IMR-90 (cell line): ENCODE results near the gene RNF19B. TPM values are rescaled to one million over a fixed set of nuclear protein-coding genes. Genes with fewer than 3 reads are reported as not detected.

Source experiments
- ATAC-seq: fragments of 200-7000 bp; cut with Tn5 transposase; 2 replicates; pipeline ENCODE4 v1.9.1; 2020; ENCODE audit warnings: low read depth, mild to moderate bottlenecking, moderate library complexity
- BruUV-seq: library from RNA; stranded (reverse); fragments of 400-500 nt; replicated peaks from 2 replicates; lab custom pipeline; 2021; lab: Mats Ljungman, UMichigan
- CTCF ChIA-PET: fragments of 300-600 bp; formaldehyde crosslinking; extraction: SDS; loops from one replicate; lab custom pipeline; 2021; ENCODE audit warnings: antibody characterized with exemption; lab: Yijun Ruan, JAX
- POLR2A ChIA-PET: fragments of 300-600 bp; sonication (Branson Sonifier 250); formaldehyde crosslinking; loops from one replicate; lab custom pipeline; 2022; ENCODE audit warnings: antibody characterized with exemption; ENCODE audit not compliant: unreplicated experiment; lab: Charles Lee
- DNase-seq: peaks from one replicate; pipeline ENCODE4 v3.0.0; 2013
- H2AFZ ChIP-seq: replicated peaks from 2 replicates; pipeline ENCODE3; 2013; ENCODE audit warnings: low read length, mild to moderate bottlenecking; ENCODE audit not compliant: poor library complexity
- H2AK5ac ChIP-seq: 2 replicates; pipeline ENCODE4 v1.6.1; 2013; ENCODE audit warnings: low read depth, low read length, inconsistent platforms
- H2AK9ac ChIP-seq: replicated peaks from 2 replicates; pipeline ENCODE3; 2013; ENCODE audit warnings: mild to moderate bottlenecking, low read depth, low read length, moderate library complexity; ENCODE audit not compliant: poor library complexity
- H2BK120ac ChIP-seq: 2 replicates; pipeline ENCODE4 v1.6.1; 2013; ENCODE audit warnings: low read depth, low read length, inconsistent platforms
- H2BK15ac ChIP-seq: 3 replicates; pipeline ENCODE4 v1.6.1; 2013; ENCODE audit warnings: low read depth, low read length, inconsistent platforms
- H2BK20ac ChIP-seq: 2 replicates; pipeline ENCODE4 v1.6.1; 2013; ENCODE audit warnings: low read depth, mild to moderate bottlenecking, inconsistent platforms, low read length, moderate library complexity
- H2BK5ac ChIP-seq: 2 replicates; pipeline ENCODE4 v1.6.1; 2013; ENCODE audit warnings: mild to moderate bottlenecking, low read depth, low read length, inconsistent platforms; ENCODE audit not compliant: poor library complexity, severe bottlenecking
- H3K14ac ChIP-seq: replicated peaks from 2 replicates; pipeline ENCODE4 v1.6.1; 2013; ENCODE audit warnings: low read depth, low read length, inconsistent platforms
- H3K18ac ChIP-seq: 2 replicates; pipeline ENCODE4 v1.6.1; 2013; ENCODE audit warnings: low read depth, low read length, control low read depth
- H3K23ac ChIP-seq: 2 replicates; pipeline ENCODE4 v1.6.1; 2013; ENCODE audit warnings: low read depth, low read length, inconsistent platforms
- H3K27ac ChIP-seq: 2 replicates; pipeline ENCODE4 v1.5.1; 2013; ENCODE audit warnings: mild to moderate bottlenecking, control low read depth, low read length; ENCODE audit not compliant: insufficient read depth
- H3K27me3 ChIP-seq: 2 replicates; pipeline ENCODE4 v1.6.1; 2013; ENCODE audit warnings: low read length; ENCODE audit not compliant: control insufficient read depth, insufficient read depth
- H3K36me3 ChIP-seq: 2 replicates; pipeline ENCODE4 v1.6.1; 2013; ENCODE audit warnings: low read length, mixed read lengths; ENCODE audit not compliant: control insufficient read depth, insufficient read depth
- H3K4ac ChIP-seq: 2 replicates; pipeline ENCODE4 v1.6.1; 2013; ENCODE audit warnings: low read depth, low read length, inconsistent platforms
- H3K4me1 ChIP-seq: 2 replicates; pipeline ENCODE4 v1.6.1; 2013; ENCODE audit warnings: low read length, mixed read lengths; ENCODE audit not compliant: control insufficient read depth, insufficient read depth
- H3K4me2 ChIP-seq: 2 replicates; pipeline ENCODE4 v1.6.1; 2013; ENCODE audit warnings: low read depth, mild to moderate bottlenecking, control low read depth, low read length, moderate library complexity
- H3K4me3 ChIP-seq: 2 replicates; pipeline ENCODE4 v1.5.1; 2013; ENCODE audit warnings: low read depth, mild to moderate bottlenecking, control low read depth, low read length, moderate library complexity; ENCODE audit not compliant: insufficient read depth
- H3K56ac ChIP-seq: 2 replicates; pipeline ENCODE4 v1.6.1; 2013; ENCODE audit warnings: low read length, inconsistent platforms; ENCODE audit not compliant: insufficient read depth; ENCODE audit errors: extremely low read depth
- H3K79me1 ChIP-seq, 2 experiments: 2 replicates each; pipeline ENCODE4 v1.6.1; 2013; ENCODE audit warnings: low read length in 2 of 2, inconsistent platforms in 1 of 2, low read depth in 1 of 2
- H3K9ac ChIP-seq: 2 replicates; pipeline ENCODE4 v1.6.1; 2013; ENCODE audit warnings: low read depth, low read length, control low read depth
- H3K9me1 ChIP-seq: 2 replicates; pipeline ENCODE4 v1.6.1; 2013; ENCODE audit warnings: low read length, inconsistent platforms; ENCODE audit not compliant: insufficient read depth
- H3K9me3 ChIP-seq: 2 replicates; pipeline ENCODE4 v1.6.1; 2013; ENCODE audit warnings: low read length; ENCODE audit not compliant: control insufficient read depth, insufficient read depth
- H4K20me1 ChIP-seq: 2 replicates; pipeline ENCODE4 v1.6.1; 2013; ENCODE audit warnings: low read length, inconsistent platforms; ENCODE audit not compliant: insufficient read depth
- H4K5ac ChIP-seq: 2 replicates; pipeline ENCODE4 v1.6.1; 2013; ENCODE audit warnings: mild to moderate bottlenecking, low read depth, low read length, control low read depth
- H4K8ac ChIP-seq, 2 experiments: 2 replicates each; pipeline ENCODE4 v1.6.1; 2013; ENCODE audit warnings: low read depth in 2 of 2, low read length in 2 of 2, control low read depth in 1 of 2, inconsistent platforms in 1 of 2
- H4K91ac ChIP-seq: 2 replicates; pipeline ENCODE4 v1.6.1; 2013; ENCODE audit warnings: low read depth, low read length, inconsistent platforms; ENCODE audit not compliant: insufficient read depth
- CEBPB ChIP-seq: IDR thresholded peaks from 2 replicates; pipeline ENCODE4 v1.6.1; 2012; ENCODE audit warnings: low read depth, low read length, improper control_type of control experiment
- CHD1 ChIP-seq: IDR thresholded peaks from 2 replicates; pipeline ENCODE4 v1.6.1; 2012; ENCODE audit warnings: low read depth, low read length, improper control_type of control experiment
- FOS ChIP-seq: fragments of 150-350 bp; IDR thresholded peaks from 2 replicates; pipeline ENCODE4 v1.6.1; 2016; ENCODE audit warnings: low read depth, low read length
- MAFK ChIP-seq: IDR thresholded peaks from 2 replicates; pipeline ENCODE4 v1.6.1; 2012; ENCODE audit warnings: low read depth, low read length, improper control_type of control experiment
- MXI1 ChIP-seq: IDR thresholded peaks from 2 replicates; pipeline ENCODE4 v1.6.1; 2012; ENCODE audit warnings: low read depth, mild to moderate bottlenecking, low read length, moderate library complexity, borderline replicate concordance
- NFE2L2 ChIP-seq: fragments of 150-350 bp; IDR thresholded peaks from 2 replicates; pipeline ENCODE4 v1.6.1; 2016; ENCODE audit warnings: low read depth, mild to moderate bottlenecking, low read length
- RAD21 ChIP-seq: IDR thresholded peaks from 2 replicates; pipeline ENCODE4 v1.6.1; 2012; ENCODE audit warnings: low read length, improper control_type of control experiment
- RCOR1 ChIP-seq: IDR thresholded peaks from 2 replicates; pipeline ENCODE4 v1.6.1; 2012; ENCODE audit warnings: mild to moderate bottlenecking, low read length, improper control_type of control experiment; ENCODE audit not compliant: insufficient replicate concordance
- RFX5 ChIP-seq: IDR thresholded peaks from 2 replicates; pipeline ENCODE4 v1.8.0; 2012; ENCODE audit warnings: low read depth, mild to moderate bottlenecking, low read length, moderate library complexity
- SMC3 ChIP-seq: fragments of 150-350 bp; IDR thresholded peaks from 2 replicates; pipeline ENCODE4 v1.6.1; 2016; ENCODE audit warnings: low read depth, mild to moderate bottlenecking, antibody characterized with exemption, low read length, moderate library complexity
- WGBS, 2 experiments: methylation state at CpG; one replicate each; pipeline versions ENCODE4 v1.1.5 to v1.1.7; 2013; ENCODE audit warnings: missing lambda C conversion rate in 2 of 2; ENCODE audit not compliant: insufficient read length in 1 of 2; ENCODE audit errors: extremely low coverage in 2 of 2; 5-methylcytosine and 5-hydroxymethylcytosine counted together
- dilution Hi-C: fragments of 300-500 bp; cut with HindIII; formaldehyde crosslinking; loops from one replicate; pipeline ENCODE4 v1.14.3; 2018; ENCODE audit warnings: low sequenced_read_pairs; ENCODE audit not compliant: unreplicated experiment
- in situ Hi-C: fragments of 300-500 bp; cut with MboI; formaldehyde crosslinking; loops from 3 replicates; pipeline ENCODE4 v1.14.3; 2019; ENCODE audit warnings: low sequenced_read_pairs, inconsistent platforms, mixed read lengths
- intact Hi-C: fragments of 100-400 bp; cut with micrococcal nuclease; formaldehyde crosslinking; loops from 2 replicates; pipeline ENCODE4 v1.10.0; 2022
- polyA plus RNA-seq, 3 experiments: library from polyadenylated mRNA; depleted of rRNA; stranded (reverse); fragments of >200 nt; gene quantifications; 2 replicates each; pipeline ENCODE4 v1.2.3, GENCODE V29; 2012; ENCODE audit warnings: low replicate concordance in 1 of 3
- total RNA-seq: library from RNA; depleted of rRNA; stranded (reverse); fragments of >200 nt; gene quantifications from 2 replicates; pipeline ENCODE4 v1.2.3, GENCODE V29; 2012
- TF ChIP-seq, protein P1 (sequence below): fragments of 150-350 bp; IDR thresholded peaks from 2 replicates; pipeline ENCODE4 v1.6.1; 2016; ENCODE audit warnings: low read depth, mild to moderate bottlenecking, low read length, moderate library complexity, borderline replicate concordance
- TF ChIP-seq, protein P2 (sequence below): fragments of 150-350 bp; IDR thresholded peaks from 2 replicates; pipeline ENCODE4 v1.6.1; 2017; ENCODE audit warnings: mild to moderate bottlenecking, antibody characterized with exemption, low read length, low read depth
- TF ChIP-seq, protein P3 (sequence below): conservative IDR thresholded peaks from 2 replicates; pipeline ENCODE4 v1.5.1; 2012; ENCODE audit warnings: mild to moderate bottlenecking, low read depth, low read length, improper control_type of control experiment

The RNF19B gene
- total and polyA plus RNA-seq, 2 of the 4 experiments (the other 2 are of a cell fraction), result 10.0 to 11.6 TPM

DNA sequence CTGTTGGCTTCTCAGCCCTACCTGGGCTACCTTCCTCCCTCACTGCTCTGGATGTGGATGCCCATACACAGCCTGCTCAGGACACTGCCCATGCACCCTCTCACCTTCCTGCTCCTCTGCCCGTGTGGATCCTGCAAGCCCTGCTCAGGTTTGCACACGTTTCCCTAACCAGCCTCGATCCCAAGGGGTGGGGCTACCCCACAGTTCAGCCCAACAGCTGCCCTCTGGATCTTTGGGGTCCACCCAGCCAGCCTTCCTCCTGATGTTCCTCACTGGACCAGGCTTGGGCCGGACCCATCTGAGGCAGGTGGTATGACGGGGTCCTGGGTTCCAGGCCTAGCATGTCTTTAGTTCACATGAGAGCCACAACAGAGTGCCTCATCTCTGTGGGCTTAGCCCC, 68.2 kb downstream of the RNF19B start:
- ATAC-seq, result no peak
- peaks cover 2% of the 10 kb centered on the region; the same call in 1 of the 2 replicates for H3K4me1 ChIP-seq
- H4K91ac ChIP-seq, result no peak overlapping the region
- no peak overlapping the region for H3K4me2 ChIP-seq
- no peak overlapping the region for H2AFZ ChIP-seq
- dilution Hi-C loops, result no loop called here
- peaks cover 1% of the 10 kb centered on the region; the same call in 1 of the 2 replicates for H3K36me3 ChIP-seq
- ChIA-PET POLR2A (no interaction called here), CTCF (no interaction called here)
- no peak overlapping the region for H4K5ac ChIP-seq
- no peak overlapping the region for H3K9ac ChIP-seq
- H3K79me1 ChIP-seq, result peaks cover 0 to 9% of the 10 kb centered on the region in 2 experiments; a peak in 1 of 4 replicates
- H3K14ac ChIP-seq, result no peak overlapping the region
- no peak overlapping the region for H3K23ac ChIP-seq
- peaks cover 6% of the 10 kb centered on the region; the same call in 1 of the 2 replicates for H3K9me1 ChIP-seq
- no peak overlapping the region for H2BK15ac ChIP-seq
- H4K20me1 ChIP-seq, result no peaks in the 10 kb centered on the region
- no peak overlapping the region for H2BK120ac ChIP-seq
- in situ Hi-C loops, result no loop called here
- H2AK9ac ChIP-seq, result no peak overlapping the region
- H3K4ac ChIP-seq, result no peak overlapping the region
- no peak overlapping the region for H3K18ac ChIP-seq
- H2BK5ac ChIP-seq, result no peak overlapping the region
- H4K8ac ChIP-seq, result no peak overlapping the region
- H3K9me3 ChIP-seq, result peaks cover 2% of the 10 kb centered on the region; the same call in 1 of the 2 replicates
- intact Hi-C loops, result no loop called here
- H3K56ac ChIP-seq, result no peak overlapping the region
- no peak for DNase-seq
- H2AK5ac ChIP-seq, result no peak overlapping the region
- TF ChIP-seq, protein P1, sequence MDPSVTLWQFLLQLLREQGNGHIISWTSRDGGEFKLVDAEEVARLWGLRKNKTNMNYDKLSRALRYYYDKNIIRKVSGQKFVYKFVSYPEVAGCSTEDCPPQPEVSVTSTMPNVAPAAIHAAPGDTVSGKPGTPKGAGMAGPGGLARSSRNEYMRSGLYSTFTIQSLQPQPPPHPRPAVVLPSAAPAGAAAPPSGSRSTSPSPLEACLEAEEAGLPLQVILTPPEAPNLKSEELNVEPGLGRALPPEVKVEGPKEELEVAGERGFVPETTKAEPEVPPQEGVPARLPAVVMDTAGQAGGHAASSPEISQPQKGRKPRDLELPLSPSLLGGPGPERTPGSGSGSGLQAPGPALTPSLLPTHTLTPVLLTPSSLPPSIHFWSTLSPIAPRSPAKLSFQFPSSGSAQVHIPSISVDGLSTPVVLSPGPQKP, result no peak
- TF ChIP-seq RCOR1 (no peak), MXI1 (no peak), FOS (no peak), SMC3 (no peak), RAD21 (no peak), CHD1 (no peak), CEBPB (no peak), MAFK (no peak), RFX5 (no peak), NFE2L2 (no peak)
- TF ChIP-seq, protein P2, sequence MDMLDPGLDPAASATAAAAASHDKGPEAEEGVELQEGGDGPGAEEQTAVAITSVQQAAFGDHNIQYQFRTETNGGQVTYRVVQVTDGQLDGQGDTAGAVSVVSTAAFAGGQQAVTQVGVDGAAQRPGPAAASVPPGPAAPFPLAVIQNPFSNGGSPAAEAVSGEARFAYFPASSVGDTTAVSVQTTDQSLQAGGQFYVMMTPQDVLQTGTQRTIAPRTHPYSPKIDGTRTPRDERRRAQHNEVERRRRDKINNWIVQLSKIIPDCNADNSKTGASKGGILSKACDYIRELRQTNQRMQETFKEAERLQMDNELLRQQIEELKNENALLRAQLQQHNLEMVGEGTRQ, result no peak
- TF ChIP-seq, protein P3, sequence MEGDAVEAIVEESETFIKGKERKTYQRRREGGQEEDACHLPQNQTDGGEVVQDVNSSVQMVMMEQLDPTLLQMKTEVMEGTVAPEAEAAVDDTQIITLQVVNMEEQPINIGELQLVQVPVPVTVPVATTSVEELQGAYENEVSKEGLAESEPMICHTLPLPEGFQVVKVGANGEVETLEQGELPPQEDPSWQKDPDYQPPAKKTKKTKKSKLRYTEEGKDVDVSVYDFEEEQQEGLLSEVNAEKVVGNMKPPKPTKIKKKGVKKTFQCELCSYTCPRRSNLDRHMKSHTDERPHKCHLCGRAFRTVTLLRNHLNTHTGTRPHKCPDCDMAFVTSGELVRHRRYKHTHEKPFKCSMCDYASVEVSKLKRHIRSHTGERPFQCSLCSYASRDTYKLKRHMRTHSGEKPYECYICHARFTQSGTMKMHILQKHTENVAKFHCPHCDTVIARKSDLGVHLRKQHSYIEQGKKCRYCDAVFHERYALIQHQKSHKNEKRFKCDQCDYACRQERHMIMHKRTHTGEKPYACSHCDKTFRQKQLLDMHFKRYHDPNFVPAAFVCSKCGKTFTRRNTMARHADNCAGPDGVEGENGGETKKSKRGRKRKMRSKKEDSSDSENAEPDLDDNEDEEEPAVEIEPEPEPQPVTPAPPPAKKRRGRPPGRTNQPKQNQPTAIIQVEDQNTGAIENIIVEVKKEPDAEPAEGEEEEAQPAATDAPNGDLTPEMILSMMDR, result no peak
- H2BK20ac ChIP-seq, result no peak overlapping the region
- peaks cover 12% of the 10 kb centered on the region for H3K27me3 ChIP-seq
- H3K4me3 ChIP-seq, result no peak overlapping the region
- WGBS, 2 experiments, result 91% methylated on average over 4 of the region's 5 CpGs; no CpG with 5 or more reads in 1 of the 2 experiments
- BruUV-seq, result no TSS peak
- no peak overlapping the region for H3K27ac ChIP-seq
